ENCODE data around the gene SPRR4.
"Not testable (repeated sequence)": the region's sequence is repeated elsewhere in the genome, so short reads cannot be mapped to it uniquely, and the experiment has no call there.

SPRR4 gene

GRCh38 chr1:152968248-152968647, 2.2 kb upstream of the SPRR4 start:
- no peak for DNase-seq

GRCh38 chr1:152969036-152969435, 1.4 kb upstream of the SPRR4 start:
- no peak for DNase-seq

- DNase-seq, result no peak
These were observed 1.9 kb downstream of the SPRR4 start for GRCh38 chr1:152972196-152972886.

- DNase-seq, result no peak
These were observed 6.2 kb downstream of the SPRR4 start for GRCh38 chr1:152976688-152977087.

- DNase-seq, result no peak
These were observed 7.2 kb downstream of the SPRR4 start for GRCh38 chr1:152977614-152978013.

GRCh38 chr1:152980676-152981075, 10.2 kb downstream of the SPRR4 start:
- no peak for DNase-seq

- no peak for DNase-seq
These were observed 10.9 kb downstream of the SPRR4 start for GRCh38 chr1:152981146-152981871.

- no peak for DNase-seq
These were observed 11.6 kb downstream of the SPRR4 start for GRCh38 chr1:152982076-152982475.

- no peak for DNase-seq
These were observed 12.8 kb downstream of the SPRR4 start for GRCh38 chr1:152983234-152983633.

GRCh38 chr1:152983743-152984142, 13.3 kb downstream of the SPRR4 start, which contains the start of gene SPRR1A:
Gene SPRR1A, plus strand, starts transcription at chr1:152984081. Its CDS starts 1,150 bp downstream, at chr1:152985231.
- DNase-seq, result no peak

- no peak for DNase-seq
These were observed 16.1 kb downstream of the SPRR4 start for GRCh38 chr1:152986578-152986977.

- no peak for DNase-seq
These were observed 22.7 kb downstream of the SPRR4 start for GRCh38 chr1:152993186-152993585.

- DNase-seq, result no peak
These were observed 25.4 kb downstream of the SPRR4 start for GRCh38 chr1:152995842-152996241.

- DNase-seq, result no peak
These were observed 26.4 kb downstream of the SPRR4 start for GRCh38 chr1:152996633-152997400.

GRCh38 chr1:152997901-152998300, 27.5 kb downstream of the SPRR4 start:
- DNase-seq, result no peak

- DNase-seq, result no peak
These were observed 28.0 kb downstream of the SPRR4 start for GRCh38 chr1:152998476-152998875.

- DNase-seq, result no peak
These were observed 29.4 kb downstream of the SPRR4 start for GRCh38 chr1:152999818-153000217.

- DNase-seq, result no peak
These were observed 29.8 kb downstream of the SPRR4 start for GRCh38 chr1:153000294-153000693.

GRCh38 chr1:153001382-153001781, 30.9 kb downstream of the SPRR4 start, which contains the start of gene SPRR3:
Gene SPRR3, plus strand, starts transcription at chr1:153001749. Its CDS starts 1,272 bp downstream, at chr1:153003021.
- no peak for DNase-seq

GRCh38 chr1:153011235-153011758, 40.8 kb downstream of the SPRR4 start:
- DNase-seq, result not testable (repeated sequence)

- DNase-seq, result not testable (repeated sequence)
These were observed 51.4 kb downstream of the SPRR4 start for GRCh38 chr1:153021829-153022228.

Data from stimulated activated CD4-positive, alpha-beta T cell treated with anti-CD3 and anti-CD28 coated beads, Interleukin-4, amount 100 ng/mL, for 1 hour (primary cell).